Spleen (tissue), 11 donors: Measurements from ENCODE around the gene TM7SF3. TPM values are rescaled to one million over a fixed set of nuclear protein-coding genes. Genes with fewer than 3 reads are reported as not detected.
A peak's percentile ranks its signal among the peaks of the same experiment; 100 is the strongest.

Experiments
- DNase-seq: peaks from one replicate; pipeline ENCODE4 v3.0.0-alpha.2; 2020
- H3K27ac ChIP-seq, 8 donors: fragments of 200-600 bp; sonication (generic) in 7 of 8; 1 replicate in 4 of 8; 2 replicates in 4 of 8; pipeline versions ENCODE4 v1.5.0 to v1.8.0; 2016 to 2021; ENCODE audit warnings: inconsistent platforms in 4 of 8, mild to moderate bottlenecking in 4 of 8, moderate library complexity in 1 of 8
- H3K27me3 ChIP-seq, 7 donors: fragments of 200-600 bp; sonication (generic) in 6 of 7; replicated peaks in 1 of 7; 1 replicate in 4 of 7; 2 replicates in 3 of 7; pipeline versions ENCODE4 v1.5.0 to v1.8.0; 2016 to 2021; ENCODE audit warnings: inconsistent platforms in 3 of 7, mild to moderate bottlenecking in 1 of 7
- H3K36me3 ChIP-seq, 6 donors: fragments of 200-600 bp; sonication (generic) in 5 of 6; 1 replicate in 4 of 6; 2 replicates in 2 of 6; pipeline versions ENCODE4 v1.5.0 to v1.8.0; 2016 to 2021; ENCODE audit warnings: inconsistent platforms in 2 of 6
- H3K4me1 ChIP-seq, 6 donors: fragments of 200-600 bp; sonication (generic) in 5 of 6; 1 replicate in 3 of 6; 2 replicates in 3 of 6; pipeline versions ENCODE4 v1.5.0 to v1.8.0; 2016 to 2021; ENCODE audit warnings: inconsistent platforms in 3 of 6
- H3K4me3 ChIP-seq, 8 donors: fragments of 200-600 bp; sonication (generic) in 7 of 8; 1 replicate in 4 of 8; 2 replicates in 4 of 8; pipeline versions ENCODE4 v1.5.0 to v1.8.0; 2016 to 2021; ENCODE audit warnings: inconsistent platforms in 4 of 8, mild to moderate bottlenecking in 4 of 8, moderate library complexity in 2 of 8
- H3K9me3 ChIP-seq, 8 donors: fragments of 200-600 bp; sonication (generic) in 7 of 8; 1 replicate in 4 of 8; 2 replicates in 4 of 8; pipeline versions ENCODE4 v1.5.0 to v1.8.0; 2016 to 2021; ENCODE audit warnings: inconsistent platforms in 4 of 8
- POLR2A ChIP-seq, 3 donors: fragments of 450-650 bp; IDR thresholded peaks; one replicate each; pipeline ENCODE4 v1.5.1; 2017; ENCODE audit warnings: antibody characterized with exemption in 3 of 3, mild to moderate bottlenecking in 1 of 3
- POLR2AphosphoS5 ChIP-seq, 3 donors: sonication (generic); formaldehyde crosslinking; IDR thresholded peaks; one replicate each; pipeline ENCODE4 v1.5.1; 2017; ENCODE audit warnings: antibody characterized with exemption in 3 of 3
- WGBS, 5 donors: extraction: QIAGEN DNeasy Blood & Tissue Kit in 3 of 5; methylation state at CpG; one replicate each; pipeline versions ENCODE4 v1.1.5 to v1.1.7; 2013 to 2018; 5-methylcytosine and 5-hydroxymethylcytosine counted together
- intact Hi-C: fragments of 100-400 bp; cut with DNase I; formaldehyde crosslinking; loops from one replicate; pipeline ENCODE4 v1.15.0; 2023; ENCODE audit warnings: low total_unique reads
- polyA plus RNA-seq, 3 donors: library from polyadenylated mRNA; stranded (reverse); fragments of 200-250 nt; gene quantifications; one replicate each; pipeline ENCODE4 v1.2.1, GENCODE V29; 2013
- total RNA-seq, 7 donors: library from RNA; depleted of rRNA in 3 of 7; stranded (reverse); fragments of >200 nt in 3 of 7; fragmentation: NEBNext Ultra II Directional in 4 of 7; extraction: Animal tissue kit (Norgen Biotek cat#: 25700) in 4 of 7; gene quantifications; one replicate each; pipeline versions ENCODE4 v1.1.0 to v1.2.1, GENCODE V29; 2016 to 2021
- TF ChIP-seq, protein P1 (sequence below), 11 experiments: fragments of 200-600 bp in 7 of 11; fragments of 450-650 bp in 4 of 11; sonication (generic) in 4 of 11; IDR thresholded peaks in 8 of 11; conservative IDR thresholded peaks in 3 of 11; 1 replicate in 7 of 11; 2 replicates in 4 of 11; pipeline versions ENCODE4 v1.4.0 to v1.8.0; 2016 to 2021; ENCODE audit warnings: antibody characterized with exemption in 11 of 11, inconsistent platforms in 4 of 11, mild to moderate bottlenecking in 1 of 11
- donor health status: healthy with polysubstance abuse.
- donor health status: DM: no; HTN: no; CAD: no; lungs with moderate emphysema.
- donor health status: DM: no; HTN: no; CAD: no.
- donor health status: Bipolar disorder and iron deficiency.
- donor health status: healthy.
- donor health status: DM: no; HTN: no; CAD: no.
- donor health status: DM: yes; HTN: yes; CAD: no.

TM7SF3 gene
- total and polyA plus RNA-seq, 10 donors, result 12.2 to 88.7 (median 40.6) TPM

DNA sequence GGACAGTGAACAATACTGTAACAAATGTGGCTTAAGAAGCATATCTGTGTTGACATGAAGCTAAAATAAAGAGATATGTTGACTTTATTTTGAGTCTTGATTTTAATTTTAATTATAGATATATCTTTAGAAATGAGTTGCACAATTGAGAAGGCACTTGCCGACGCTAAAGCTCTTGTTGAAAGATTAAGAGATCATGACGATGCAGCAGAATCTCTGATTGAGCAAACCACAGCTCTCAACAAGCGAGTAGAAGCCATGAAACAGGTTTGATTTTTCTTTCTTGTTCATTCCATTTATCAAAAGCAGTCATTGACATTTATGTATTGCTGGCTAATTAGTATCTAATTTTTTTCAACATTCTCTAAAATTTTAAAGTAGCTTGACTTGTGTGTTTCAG, 60.2 kb downstream of the TM7SF3 start:
- peaks cover 4 to 61% (median 30%) of the 10 kb centered on the region in 6 donors for H3K36me3 ChIP-seq
- peaks cover 0 to 4% (median 3%) of the 10 kb centered on the region in 8 donors for H3K9me3 ChIP-seq
- TF ChIP-seq POLR2A (IDR thresholded peaks at IDR 0.05) (no peak), POLR2AphosphoS5 (IDR thresholded peaks at IDR 0.05) (no peak)
- TF ChIP-seq, protein P1, sequence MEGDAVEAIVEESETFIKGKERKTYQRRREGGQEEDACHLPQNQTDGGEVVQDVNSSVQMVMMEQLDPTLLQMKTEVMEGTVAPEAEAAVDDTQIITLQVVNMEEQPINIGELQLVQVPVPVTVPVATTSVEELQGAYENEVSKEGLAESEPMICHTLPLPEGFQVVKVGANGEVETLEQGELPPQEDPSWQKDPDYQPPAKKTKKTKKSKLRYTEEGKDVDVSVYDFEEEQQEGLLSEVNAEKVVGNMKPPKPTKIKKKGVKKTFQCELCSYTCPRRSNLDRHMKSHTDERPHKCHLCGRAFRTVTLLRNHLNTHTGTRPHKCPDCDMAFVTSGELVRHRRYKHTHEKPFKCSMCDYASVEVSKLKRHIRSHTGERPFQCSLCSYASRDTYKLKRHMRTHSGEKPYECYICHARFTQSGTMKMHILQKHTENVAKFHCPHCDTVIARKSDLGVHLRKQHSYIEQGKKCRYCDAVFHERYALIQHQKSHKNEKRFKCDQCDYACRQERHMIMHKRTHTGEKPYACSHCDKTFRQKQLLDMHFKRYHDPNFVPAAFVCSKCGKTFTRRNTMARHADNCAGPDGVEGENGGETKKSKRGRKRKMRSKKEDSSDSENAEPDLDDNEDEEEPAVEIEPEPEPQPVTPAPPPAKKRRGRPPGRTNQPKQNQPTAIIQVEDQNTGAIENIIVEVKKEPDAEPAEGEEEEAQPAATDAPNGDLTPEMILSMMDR (IDR thresholded peaks at IDR 0.05 in 8 of 11, conservative IDR thresholded peaks at IDR 0.05 in 3 of 11), result no peak
- H3K27me3 ChIP-seq, result no peaks in the 10 kb centered on the region
- peaks cover 0 to 54% (median 25%) of the 10 kb centered on the region in 6 donors for H3K4me1 ChIP-seq
- intact Hi-C loops, result loop anchor here (10.0 kb wide), 1 partner anchor 51 kb away; no protein-coding TSS in a partner anchor
- H3K27ac ChIP-seq, result peak overlapping the region in 6 of 8 donors; percentile 15 to 72 (median 59)
- DNase-seq, result no peak
- WGBS, 5 donors, result 43 to 69% (median 52%) methylated on average over 4 of the region's 4 CpGs
- H3K4me3 ChIP-seq, result no peak overlapping the region

DNA sequence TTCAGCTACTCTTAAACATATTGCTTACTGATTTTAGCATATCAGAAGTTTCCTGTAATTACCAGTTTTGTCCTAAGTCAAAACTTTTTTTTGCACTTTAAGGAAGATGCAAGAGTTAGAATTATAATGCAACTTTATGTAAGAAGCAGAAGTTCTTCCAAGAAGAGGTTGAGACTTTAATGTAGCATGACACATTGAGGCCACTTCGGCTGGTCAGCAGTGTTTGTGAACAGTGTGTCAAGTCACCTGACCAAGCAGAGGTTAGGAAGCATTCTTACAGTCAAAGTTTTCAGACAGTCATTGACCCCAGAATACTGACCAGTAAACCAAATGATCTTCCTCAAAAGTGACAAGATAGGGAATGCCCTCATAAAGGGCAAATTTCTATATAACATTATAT, 60.7 kb downstream of the TM7SF3 start:
- TF ChIP-seq, protein P1 (IDR thresholded peaks at IDR 0.05 in 8 of 11, conservative IDR thresholded peaks at IDR 0.05 in 3 of 11), result no peak
- TF ChIP-seq POLR2A (IDR thresholded peaks at IDR 0.05) (no peak), POLR2AphosphoS5 (IDR thresholded peaks at IDR 0.05) (peak in 1 of 3 donors; percentile 49)
- Histone ChIP-seq H3K27me3 (no peaks in the 10 kb centered on the region), H3K4me3 (no peak overlapping the region), H3K27ac (peak overlapping the region in 6 of 8 donors; percentile 37 to 72 (median 64)), H3K36me3 (peaks cover 4 to 62% (median 29%) of the 10 kb centered on the region in 6 donors), H3K4me1 (peaks cover 0 to 54% (median 25%) of the 10 kb centered on the region in 6 donors), H3K9me3 (peaks cover 0 to 10% (median 9%) of the 10 kb centered on the region in 8 donors)
- intact Hi-C loops, result loop anchor here (10.0 kb wide), 1 partner anchor 51 kb away; no protein-coding TSS in a partner anchor
- no peak for DNase-seq
- 35 to 80% (median 43%) methylated on average over 1 of the region's 1 CpG for WGBS, 5 donors

DNA sequence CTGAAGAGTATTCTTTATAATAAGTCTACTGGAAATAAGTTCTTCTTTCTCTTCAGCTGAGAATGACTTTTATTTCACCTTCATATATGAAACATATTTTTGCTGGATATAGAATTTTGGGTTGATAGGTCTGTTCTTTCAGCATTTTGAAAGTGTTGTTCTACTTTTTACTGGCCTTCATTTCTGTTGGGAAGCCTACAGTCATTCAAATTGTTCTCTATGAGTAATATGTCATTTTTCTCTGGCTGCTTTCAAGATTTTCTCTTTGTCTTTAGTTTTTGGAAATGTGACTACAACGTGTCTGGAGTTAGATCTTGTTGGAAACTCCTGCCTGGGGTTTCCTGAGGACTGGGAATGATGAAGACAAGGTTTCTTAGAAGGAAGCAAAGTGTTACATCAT, 65.9 kb downstream of the TM7SF3 start:
- 67 to 89% (median 84%) methylated on average over 1 of the region's 1 CpG for WGBS, 5 donors
- no peak overlapping the region for H3K4me3 ChIP-seq
- intact Hi-C loops, result no loop called here
- DNase-seq, result no peak
- H3K4me1 ChIP-seq, result peaks cover 0 to 71% (median 36%) of the 10 kb centered on the region in 6 donors
- H3K9me3 ChIP-seq, result peaks cover 0 to 27% (median 22%) of the 10 kb centered on the region in 8 donors
- no peak overlapping the region for H3K27ac ChIP-seq
- no peaks in the 10 kb centered on the region for H3K27me3 ChIP-seq
- peaks cover 0 to 18% (median 4%) of the 10 kb centered on the region in 6 donors for H3K36me3 ChIP-seq
- TF ChIP-seq POLR2AphosphoS5 (IDR thresholded peaks at IDR 0.05) (no peak), POLR2A (IDR thresholded peaks at IDR 0.05) (no peak)
- TF ChIP-seq, protein P1 (IDR thresholded peaks at IDR 0.05 in 8 of 11, conservative IDR thresholded peaks at IDR 0.05 in 3 of 11), result no peak

DNA sequence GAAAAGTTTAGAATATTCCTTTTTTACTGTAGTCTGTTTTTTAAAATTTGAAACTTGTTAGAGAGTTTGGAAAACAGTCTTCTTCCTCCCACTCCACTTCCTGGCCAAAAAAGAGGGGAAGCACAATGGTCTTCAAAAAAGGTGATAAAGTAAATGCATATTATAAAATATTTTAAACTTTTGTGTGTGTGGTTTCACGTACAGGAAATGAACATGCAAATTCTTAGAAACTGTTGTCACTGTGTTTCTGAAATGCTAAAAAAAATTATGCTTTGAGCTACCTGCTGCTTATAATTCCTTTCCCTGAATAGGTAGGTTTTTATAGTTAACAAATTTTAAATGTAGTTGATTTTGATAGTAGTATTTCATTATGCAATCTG, 73.0 kb downstream of the TM7SF3 start:
- Histone ChIP-seq H3K4me1 (peaks cover 36 to 89% (median 65%) of the 10 kb centered on the region in 6 donors), H3K36me3 (no peaks in the 10 kb centered on the region), H3K4me3 (peak overlapping the region in 5 of 8 donors; percentile 80 to 91 (median 85)), H3K27ac (peak overlapping the region in 7 of 8 donors; percentile 69 to 98 (median 95)), H3K9me3 (peaks cover 0 to 7% (median 0%) of the 10 kb centered on the region in 8 donors), H3K27me3 (no peaks in the 10 kb centered on the region)
- 0 to 8% (median 2%) methylated on average over 1 of the region's 1 CpG for WGBS, 5 donors
- DNase-seq, result no peak
- no peak for TF ChIP-seq POLR2A (IDR thresholded peaks at IDR 0.05)
- no peak for TF ChIP-seq POLR2AphosphoS5 (IDR thresholded peaks at IDR 0.05)
- TF ChIP-seq, protein P1 (IDR thresholded peaks at IDR 0.05 in 8 of 11, conservative IDR thresholded peaks at IDR 0.05 in 3 of 11), result no peak
- intact Hi-C loops, result no loop called here
